Right lobe of liver (tissue), 4 donors: ENCODE measurements around the gene GP1BB.

Source experiments
- POLR2A ChIP-seq: fragments of 450-650 bp; IDR thresholded peaks from one replicate; pipeline ENCODE4 v1.6.1; 2017; ENCODE audit warnings: antibody characterized with exemption, mild to moderate bottlenecking
- TF ChIP-seq, protein P1 (sequence below), 4 donors: fragments of 200-600 bp in 3 of 4; fragments of 450-650 bp in 1 of 4; IDR thresholded peaks; one replicate each; pipeline versions ENCODE4 v1.5.1 to v1.8.0; 2016 to 2022; ENCODE audit warnings: antibody characterized with exemption in 4 of 4, mild to moderate bottlenecking in 2 of 4
- donor health status: DM: no; HTN: no; CAD: no.
- donor health status: DM: no; HTN: no; CAD: no.
- donor health status: DM: no; HTN: yes; CAD: no.

DNA sequence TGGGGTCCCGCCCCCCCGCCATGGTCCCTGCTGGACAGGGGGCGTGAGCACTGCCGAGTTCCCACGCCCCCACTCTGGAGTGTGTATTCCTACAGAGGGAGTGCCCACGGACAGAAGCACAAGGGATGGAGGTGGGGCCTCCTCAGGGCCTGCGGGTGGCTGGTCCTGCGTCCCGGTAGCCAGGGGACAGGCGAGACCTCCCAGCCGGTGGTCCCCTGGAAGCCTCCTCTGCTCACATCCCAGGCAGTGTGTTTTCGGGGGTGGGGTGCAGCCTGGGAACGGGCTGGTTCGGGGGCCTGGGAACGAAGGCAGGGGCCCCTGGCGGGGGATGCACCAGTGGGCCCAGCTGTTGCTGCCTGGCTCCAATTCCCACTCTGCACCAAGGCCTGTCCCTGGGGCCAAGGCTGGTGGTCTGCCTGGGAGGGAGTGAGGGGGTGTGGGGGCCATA is 16.1 kb downstream of the GP1BB start:
- TF ChIP-seq, protein P1, sequence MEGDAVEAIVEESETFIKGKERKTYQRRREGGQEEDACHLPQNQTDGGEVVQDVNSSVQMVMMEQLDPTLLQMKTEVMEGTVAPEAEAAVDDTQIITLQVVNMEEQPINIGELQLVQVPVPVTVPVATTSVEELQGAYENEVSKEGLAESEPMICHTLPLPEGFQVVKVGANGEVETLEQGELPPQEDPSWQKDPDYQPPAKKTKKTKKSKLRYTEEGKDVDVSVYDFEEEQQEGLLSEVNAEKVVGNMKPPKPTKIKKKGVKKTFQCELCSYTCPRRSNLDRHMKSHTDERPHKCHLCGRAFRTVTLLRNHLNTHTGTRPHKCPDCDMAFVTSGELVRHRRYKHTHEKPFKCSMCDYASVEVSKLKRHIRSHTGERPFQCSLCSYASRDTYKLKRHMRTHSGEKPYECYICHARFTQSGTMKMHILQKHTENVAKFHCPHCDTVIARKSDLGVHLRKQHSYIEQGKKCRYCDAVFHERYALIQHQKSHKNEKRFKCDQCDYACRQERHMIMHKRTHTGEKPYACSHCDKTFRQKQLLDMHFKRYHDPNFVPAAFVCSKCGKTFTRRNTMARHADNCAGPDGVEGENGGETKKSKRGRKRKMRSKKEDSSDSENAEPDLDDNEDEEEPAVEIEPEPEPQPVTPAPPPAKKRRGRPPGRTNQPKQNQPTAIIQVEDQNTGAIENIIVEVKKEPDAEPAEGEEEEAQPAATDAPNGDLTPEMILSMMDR (IDR thresholded peaks at IDR 0.05) = no peak
- no peak for TF ChIP-seq POLR2A
